IPS DF 19.7 (cell line): ENCODE results near the gene CDK6.

Experiments
- DNase-seq: peaks from one replicate; pipeline ENCODE4 v3.0.0-alpha.2; 2013; ENCODE audit warnings: low read depth, low spot score

Gene CDK6

GRCh38 chr7:92736870-92737269 lies 99.5 kb downstream of the CDK6 start:
- no peak for DNase-seq

DNA sequence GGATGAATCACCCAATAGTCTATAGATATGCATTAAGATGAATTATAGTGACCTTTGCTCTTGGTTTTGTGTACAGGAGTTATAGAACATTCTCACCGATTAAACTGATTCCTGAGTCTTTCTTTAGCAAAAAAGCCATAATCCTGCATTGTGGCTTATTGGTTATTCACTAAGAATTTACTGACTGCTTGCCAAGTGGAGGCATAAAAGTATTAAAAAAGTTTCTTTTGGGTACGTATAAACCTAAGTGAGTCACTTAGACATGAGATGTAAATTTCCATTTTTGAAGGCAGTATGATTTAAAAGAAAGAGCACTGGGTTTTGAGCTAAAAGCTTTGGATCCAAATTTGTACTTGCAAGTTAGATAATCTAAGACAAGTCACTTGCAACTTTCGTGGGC lies 100.7 kb downstream of the CDK6 start:
- DNase-seq: no peak

DNA sequence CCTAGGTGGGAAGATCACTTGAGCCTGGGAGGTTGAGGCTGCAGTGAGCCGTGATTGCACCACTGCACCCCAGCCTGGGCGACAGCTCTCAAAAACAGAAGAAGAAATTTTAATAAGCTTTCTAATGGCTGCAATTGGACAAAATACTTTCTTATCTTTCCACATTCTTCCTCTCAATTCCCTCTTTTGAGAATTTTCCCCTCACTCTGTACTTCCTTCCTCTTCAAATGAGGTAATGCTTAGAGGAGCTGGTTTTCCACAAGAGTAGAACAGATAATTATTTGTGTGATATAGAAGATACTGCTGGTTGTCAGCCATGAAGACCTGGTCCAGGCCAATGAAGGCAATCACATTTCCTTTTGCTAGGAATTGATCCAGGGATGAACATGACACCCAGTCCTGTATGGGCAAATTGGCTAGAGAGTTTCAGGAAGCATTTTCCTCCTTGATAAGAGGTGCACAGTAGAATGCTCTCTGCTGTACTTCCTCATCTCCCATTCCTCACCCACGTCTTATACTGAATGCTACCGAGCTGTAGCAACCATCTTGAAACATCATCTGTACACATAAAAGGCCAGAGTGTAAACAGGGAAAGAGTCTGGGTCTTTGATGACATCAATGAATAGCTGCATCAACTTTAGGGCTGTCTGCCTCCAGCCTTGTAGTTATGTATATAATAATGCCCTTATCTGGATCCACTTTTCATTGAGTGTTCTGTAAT lies 103.9 kb downstream of the CDK6 start:
- no peak for DNase-seq

- no peak for DNase-seq
Observed at GRCh38 chr7:92731335-92732063, 104.9 kb downstream of the CDK6 start.

DNA sequence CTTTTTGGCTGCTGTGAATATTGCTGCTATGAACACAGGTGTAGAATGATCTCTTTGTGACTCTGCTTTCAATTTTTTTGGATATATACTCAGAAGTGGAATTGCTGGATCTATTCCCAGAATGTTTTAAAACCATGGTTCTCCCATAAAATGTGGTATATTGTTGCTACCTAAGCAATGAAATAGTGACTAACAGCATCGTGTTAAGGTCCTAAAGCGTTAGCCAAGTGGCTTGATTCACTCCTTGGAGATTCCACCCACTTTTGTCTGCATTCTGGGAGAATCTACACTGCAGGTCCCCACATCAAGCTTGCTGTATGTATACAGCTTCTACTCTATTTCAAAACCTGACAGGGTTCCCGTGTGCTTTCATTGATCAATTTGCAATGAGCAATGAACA lies 105.6 kb downstream of the CDK6 start:
- DNase-seq: no peak

DNA sequence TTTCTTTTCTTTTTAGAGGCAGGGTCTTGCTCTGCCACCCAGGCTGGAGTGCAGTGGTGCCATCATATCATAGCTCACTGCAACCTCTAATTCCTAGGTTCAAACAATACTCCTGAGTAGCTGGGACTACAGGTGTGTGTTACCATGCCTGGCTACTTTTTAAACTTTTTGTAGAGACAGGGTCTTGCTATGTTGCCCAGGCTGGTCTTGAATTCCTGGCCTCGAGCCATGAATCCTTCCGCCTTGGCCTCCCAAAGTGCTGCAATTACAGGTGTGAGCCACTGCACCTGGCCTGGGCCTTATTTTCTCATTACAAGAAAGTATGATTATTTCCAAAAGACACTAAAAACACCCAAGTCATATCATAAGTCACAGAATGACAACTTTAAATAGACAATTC lies 106.6 kb downstream of the CDK6 start:
- DNase-seq: no peak

DNA sequence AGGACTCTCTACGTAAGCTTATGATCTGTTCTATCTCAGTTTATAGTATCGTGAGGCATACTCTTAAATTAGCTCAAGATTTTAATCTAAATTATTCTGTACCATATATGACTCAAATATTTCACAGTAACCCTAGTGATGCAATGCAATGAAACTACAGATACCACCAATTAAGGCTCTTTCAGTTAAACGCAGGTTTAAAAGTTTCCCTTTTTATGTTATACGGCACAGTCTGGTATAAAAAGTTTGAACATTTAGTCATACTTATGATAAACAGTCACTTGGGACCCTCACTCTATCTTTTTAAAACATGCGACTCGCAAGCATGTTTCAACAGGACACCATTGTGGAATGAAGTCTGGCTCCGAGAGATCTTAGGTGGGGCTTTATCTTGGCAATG lies 107.2 kb downstream of the CDK6 start:
- DNase-seq: no peak

DNA sequence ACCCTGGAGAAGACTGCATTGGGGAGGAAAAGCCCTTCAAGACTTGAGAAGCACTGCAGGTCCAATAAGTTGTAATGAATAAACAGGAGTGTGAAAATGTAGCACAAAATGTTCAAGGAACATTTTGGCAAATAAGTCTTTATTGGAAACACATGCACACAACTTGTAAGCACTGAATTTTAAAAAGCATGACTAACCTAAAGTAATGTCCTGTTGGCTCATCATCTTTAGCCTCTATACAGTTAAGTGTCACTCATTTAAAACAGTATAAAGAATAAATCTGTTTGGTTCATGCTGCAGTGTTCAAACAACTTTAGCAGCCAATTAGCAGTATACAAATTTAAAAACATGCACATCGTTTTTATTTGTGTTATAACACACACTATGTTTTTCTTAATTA lies 108.6 kb downstream of the CDK6 start:
- DNase-seq: no peak

DNA sequence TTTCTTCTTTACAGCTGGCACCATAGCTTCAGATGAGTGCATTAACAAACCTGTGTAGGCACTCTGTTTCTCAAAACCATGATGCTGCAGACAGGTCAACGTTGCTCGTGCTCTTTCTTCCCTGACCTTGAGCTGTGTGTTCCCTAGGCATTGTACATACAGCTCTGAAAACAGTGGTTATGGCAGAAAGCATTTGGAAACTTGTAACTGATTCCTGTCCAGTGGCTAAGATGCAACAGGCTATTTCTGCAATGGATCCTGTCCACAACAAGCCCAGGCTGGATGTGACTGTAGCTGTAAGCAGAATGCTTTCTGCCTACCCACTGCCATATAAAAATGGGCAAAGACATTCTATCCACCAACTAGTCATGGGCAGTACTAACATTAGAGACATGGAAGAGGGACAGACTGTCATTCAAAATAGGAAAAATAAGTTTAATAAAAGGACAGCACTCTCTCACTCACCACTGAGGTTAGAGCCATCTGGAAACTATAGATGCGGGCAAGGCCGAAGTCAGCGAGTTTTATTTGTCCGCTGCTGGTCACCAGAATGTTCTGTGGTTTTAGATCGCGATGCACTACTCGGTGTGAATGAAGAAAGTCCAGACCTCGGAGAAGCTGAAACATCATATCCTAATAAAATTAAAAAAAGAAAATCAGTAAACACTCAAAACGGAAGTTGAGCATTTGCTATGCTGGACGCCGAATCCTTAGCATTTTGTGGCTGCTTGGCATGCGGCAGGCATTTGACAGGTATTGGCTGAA lies 111.0 kb downstream of the CDK6 start:
- DNase-seq: no peak

GRCh38 chr7:92723943-92724342 lies 112.4 kb downstream of the CDK6 start:
- DNase-seq: peak; percentile 42

GRCh38 chr7:92723205-92723604 lies 113.2 kb downstream of the CDK6 start:
- DNase-seq: no peak

GRCh38 chr7:92722541-92722940 lies 113.8 kb downstream of the CDK6 start:
- no peak for DNase-seq

DNA sequence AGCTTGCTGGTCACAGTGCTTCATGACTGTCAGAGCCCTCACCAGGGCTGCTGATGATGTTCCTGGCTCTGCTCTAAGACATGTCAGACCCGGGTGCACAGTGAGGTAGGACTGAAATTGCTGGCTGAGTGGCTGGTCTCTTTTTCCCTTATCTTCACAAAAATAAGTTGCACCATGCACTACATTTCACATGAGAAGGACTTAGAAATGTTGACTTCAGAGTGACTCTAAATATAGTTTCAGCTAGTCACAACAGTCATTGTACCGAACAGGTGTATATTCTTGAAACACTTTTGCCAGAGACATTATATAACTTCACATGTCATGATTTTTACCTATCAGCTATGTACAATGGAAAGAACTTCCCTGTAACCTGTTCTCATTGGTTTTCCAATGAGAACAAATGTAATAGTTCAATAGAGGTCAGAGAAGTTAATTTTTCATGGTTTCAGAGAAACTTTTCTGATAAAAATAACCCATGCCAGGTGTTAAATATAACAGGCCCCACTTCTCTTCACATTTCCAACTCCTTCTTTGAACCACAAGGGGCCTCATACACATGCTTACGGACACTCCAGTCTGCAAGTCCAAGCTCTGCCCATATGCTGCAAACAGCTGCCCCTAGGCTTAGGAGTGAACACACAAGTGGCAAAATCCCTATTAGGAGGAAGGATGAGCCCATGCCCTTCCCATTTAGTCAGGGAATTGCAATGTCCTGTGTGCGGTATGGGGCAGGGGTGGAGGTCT lies 115.6 kb downstream of the CDK6 start:
- no peak for DNase-seq

DNA sequence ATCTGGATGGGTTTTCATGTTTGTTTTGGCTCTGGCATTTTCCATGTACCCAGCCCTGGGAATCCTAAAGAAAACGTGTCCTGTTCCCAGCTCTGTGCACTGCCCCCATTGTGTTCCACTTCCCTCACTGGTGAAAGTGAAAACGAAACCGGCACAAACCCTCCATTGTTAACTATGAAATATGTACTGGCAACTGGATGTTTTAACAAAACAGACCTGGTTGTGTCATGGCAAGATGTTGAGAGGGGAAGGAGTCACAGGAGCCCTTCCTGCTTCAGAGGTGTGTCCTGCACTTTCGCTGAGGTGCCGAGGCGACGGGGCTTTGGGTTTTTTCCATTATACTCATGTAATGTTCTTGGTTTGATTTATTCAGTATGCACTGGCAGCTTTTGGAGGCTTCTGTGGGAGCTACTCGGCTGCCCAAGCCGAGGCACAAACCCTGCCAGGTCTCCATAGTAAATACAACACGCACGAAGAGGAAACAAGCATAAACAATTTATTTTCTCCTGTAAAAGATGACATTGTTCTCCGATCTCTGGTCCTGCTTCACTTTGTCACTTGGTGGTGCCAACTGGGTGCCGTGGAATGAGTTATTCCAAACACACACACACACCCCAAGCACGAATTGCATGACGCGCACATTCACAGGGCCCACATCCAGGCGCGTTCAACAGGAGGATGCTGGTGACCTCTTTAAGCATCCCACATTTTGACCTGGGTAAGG lies 118.2 kb downstream of the CDK6 start:
- no peak for DNase-seq

DNA sequence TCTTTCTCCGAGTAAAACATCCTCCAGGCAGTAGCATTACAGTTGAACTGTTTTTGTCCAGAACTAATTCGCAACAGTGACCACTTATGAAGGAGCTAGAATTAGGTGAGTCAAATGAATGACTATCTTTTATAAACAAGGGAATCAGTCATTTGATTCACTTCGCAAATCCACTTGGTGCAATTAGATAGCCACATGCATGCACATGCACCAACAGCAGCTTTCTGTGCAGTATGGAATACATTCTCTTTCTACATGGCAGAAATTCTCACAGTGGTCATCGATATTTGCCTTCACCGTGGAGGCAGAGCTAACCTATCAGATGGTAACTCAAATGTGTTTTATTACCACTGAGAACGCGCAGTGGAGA lies 118.8 kb downstream of the CDK6 start:
- DNase-seq: no peak

- DNase-seq: no peak
Observed at GRCh38 chr7:92716825-92717580, 119.4 kb downstream of the CDK6 start.

DNA sequence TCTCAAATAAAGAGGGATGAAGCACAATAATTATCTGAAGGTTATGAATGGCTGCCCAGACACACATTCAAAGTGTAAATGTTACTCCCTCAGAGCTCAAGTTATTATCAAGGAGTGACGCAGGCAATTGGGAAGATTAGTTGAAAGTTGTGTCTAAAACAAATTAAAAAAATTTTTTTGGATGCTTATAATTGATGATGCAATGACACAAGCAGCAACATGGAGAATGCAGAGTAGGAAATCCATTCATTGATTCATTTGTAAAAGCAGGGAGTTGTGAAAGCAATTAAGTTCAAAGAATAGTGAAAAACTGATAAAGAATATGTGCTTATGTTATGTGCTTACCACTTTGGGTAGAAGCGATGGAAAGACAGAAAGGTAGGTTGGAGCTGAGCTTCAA lies 120.4 kb downstream of the CDK6 start:
- no peak for DNase-seq

GRCh38 chr7:92714767-92715166 lies 121.6 kb downstream of the CDK6 start:
- no peak for DNase-seq

- no peak for DNase-seq
Observed at GRCh38 chr7:92714280-92714679, 122.1 kb downstream of the CDK6 start.

- no peak for DNase-seq
Observed at GRCh38 chr7:92709912-92710311, 126.5 kb downstream of the CDK6 start.

- no peak for DNase-seq
Observed at GRCh38 chr7:92709150-92709549, 127.2 kb downstream of the CDK6 start.
